Measurements from ENCODE around the gene PRAME.

PRAME gene

DNA sequence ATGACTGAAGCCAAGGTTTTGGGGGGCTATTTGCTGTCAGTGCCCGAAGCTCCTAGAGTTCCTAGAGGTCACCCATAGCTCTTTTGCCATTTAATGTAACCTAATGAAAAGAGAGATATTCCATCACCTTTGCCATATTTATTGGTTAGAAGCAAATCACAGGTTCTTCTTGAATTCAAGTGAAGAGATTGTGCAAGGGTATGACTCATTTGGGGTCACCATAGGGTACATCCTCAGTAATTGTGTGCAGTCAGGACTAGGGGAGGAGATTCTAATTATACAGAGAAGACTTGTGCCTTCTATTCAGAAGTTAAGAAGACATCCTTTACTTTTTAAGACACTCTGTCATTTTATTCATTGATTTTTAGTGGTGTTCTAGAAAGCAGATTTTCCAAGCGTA lies 6.9 kb upstream of the PRAME start:
- Mint-ChIP-seq H3K27ac (no peak overlapping the region), H3K4me1 (no peaks in the 10 kb centered on the region), H3K36me3 (no peaks in the 10 kb centered on the region), H3K9me3 (no peaks in the 10 kb centered on the region), H3K27me3 (no peaks in the 10 kb centered on the region), H3K4me3 (no peak overlapping the region)

DNA sequence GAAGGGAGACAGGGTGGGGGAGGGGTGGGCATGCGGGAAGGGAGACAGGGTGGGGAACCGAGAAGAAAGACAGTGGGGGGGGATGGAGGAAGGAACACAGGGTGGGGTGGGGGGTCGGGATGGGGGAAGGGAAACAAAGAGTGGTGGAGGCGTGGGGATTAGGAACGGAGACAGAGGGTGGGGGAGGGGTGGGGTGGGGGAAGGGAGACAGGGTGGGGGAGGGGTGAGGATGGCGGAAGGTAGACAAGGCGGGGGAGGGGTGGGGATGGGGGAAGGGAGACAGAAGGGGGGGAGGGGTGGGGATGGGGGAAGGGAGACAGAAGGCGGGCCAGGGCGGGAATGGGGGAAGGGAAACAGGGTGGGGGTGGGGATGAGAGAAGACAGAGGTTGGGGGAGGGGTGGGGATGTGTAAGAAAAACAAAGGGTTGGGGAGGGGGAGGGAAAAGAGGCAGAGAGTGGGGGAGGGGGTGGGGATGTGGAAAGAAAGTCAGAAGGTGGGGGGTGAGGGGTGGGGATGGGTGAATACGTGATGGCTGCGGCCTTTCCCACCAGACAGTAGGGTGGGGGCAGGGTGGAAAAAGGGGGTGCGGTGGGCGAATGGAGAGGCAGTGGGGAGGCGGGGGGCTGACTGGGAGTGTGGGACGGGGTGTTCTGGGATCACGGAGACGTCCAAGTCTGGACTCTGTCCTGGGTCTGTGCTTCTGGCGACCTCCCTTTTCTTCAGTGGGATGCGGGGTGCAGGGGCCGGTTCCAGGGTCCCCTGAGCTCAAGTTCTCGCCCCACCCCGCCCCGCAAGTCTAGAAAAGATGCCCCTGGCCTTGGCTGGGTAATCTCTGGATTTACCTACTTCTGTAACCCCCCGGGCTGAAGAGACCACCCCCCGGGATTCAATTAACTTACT lies 744 bp downstream of the PRAME start:
- Mint-ChIP-seq H3K36me3 (no peaks in the 10 kb centered on the region), H3K4me3 (no peak overlapping the region), H3K27me3 (no peaks in the 10 kb centered on the region), H3K4me1 (peaks cover 4% of the 10 kb centered on the region), H3K9me3 (no peaks in the 10 kb centered on the region), H3K27ac (no peak overlapping the region)

DNA sequence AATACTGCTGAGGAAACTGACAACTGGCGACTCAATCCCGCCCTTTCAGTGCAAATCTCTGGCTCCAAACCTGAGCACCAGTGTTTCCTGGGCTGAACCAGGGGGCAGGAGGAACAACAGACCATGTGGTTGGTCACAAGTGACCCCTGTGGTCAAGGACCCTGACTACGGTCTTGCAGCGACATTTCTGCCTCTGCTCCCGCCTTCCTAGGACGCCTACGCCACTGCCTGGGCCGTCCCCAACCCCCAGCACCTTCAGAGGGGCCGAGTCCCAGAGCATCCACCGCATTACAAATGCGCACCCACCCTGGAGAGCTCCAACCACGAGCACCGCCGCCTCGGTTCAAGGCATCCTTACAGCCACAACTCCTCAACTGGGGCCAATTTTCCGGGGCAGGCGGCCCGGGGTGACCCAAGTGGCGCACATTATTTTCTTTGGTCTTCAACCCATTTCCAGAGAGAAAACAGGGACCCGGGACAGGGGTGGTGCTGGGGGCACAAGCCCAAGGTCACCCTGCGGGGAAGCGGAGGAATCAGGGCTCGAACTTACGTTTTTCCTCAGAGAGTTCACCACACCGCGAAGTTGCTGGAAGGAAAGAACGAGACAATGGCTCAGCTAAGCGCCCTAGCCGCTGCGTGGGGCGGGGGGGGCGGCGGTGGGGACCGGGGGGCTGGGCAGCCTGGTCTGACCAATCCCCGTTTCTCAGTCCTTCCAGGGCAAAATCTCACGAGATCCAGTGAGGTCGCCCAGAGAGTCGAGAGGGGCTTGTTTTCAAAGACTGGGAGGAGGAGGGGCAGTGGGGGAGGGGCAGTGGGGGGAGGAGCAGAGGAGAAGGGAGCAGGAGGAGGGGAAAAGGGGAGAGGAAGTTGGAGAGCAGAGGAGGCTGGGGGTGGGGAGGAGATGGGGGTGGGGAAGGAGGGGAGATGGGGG lies 1.8 kb downstream of the PRAME start:
- Mint-ChIP-seq H3K4me1 (peaks cover 4% of the 10 kb centered on the region), H3K4me3 (no peak overlapping the region), H3K27ac (no peak overlapping the region), H3K27me3 (no peaks in the 10 kb centered on the region), H3K9me3 (no peaks in the 10 kb centered on the region), H3K36me3 (no peaks in the 10 kb centered on the region)

DNA sequence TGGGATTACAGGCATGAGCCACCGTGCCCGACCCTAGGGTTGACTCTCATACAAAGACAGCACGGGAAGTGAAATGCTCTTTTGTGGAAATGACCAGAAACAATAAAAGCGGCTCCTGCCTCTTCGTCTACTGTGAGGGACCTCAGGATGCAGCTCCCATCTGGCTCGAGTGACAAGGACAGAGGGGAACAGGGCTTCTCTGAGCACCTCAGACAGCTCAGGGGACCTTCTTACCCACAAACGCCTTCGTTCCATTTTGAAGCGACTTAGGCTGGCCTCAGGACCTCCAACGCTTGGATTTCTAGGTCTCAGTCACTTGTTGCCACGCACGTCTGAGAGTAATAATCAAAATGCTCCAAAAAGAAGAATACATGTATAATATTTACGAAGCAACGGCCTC lies 2.5 kb downstream of the PRAME start:
- H3K27ac Mint-ChIP-seq, result no peak overlapping the region
- no peaks in the 10 kb centered on the region for H3K36me3 Mint-ChIP-seq

DNA sequence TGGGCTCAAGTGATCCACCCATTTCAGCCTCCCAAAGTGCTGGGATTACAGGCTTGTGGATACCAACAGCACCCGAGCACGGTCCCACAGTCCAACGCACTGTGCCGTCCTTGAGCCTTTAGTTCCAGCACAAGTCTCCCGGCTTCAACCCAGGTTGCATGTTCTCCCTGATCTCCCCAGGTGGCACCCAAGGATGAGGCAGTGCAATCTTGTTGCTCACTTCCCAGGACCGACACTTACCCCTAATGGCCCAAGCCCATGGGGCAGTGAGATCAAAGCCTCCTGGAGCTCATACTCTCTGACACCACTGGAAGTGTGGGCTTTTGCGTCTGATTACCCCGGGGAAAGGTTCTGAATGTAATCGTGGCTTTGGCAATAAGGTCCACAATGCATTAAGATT lies 3.5 kb downstream of the PRAME start:
- no peaks in the 10 kb centered on the region for H3K27me3 Mint-ChIP-seq
- no peaks in the 10 kb centered on the region for H3K9me3 Mint-ChIP-seq
- no peak overlapping the region for H3K4me3 Mint-ChIP-seq
- no peaks in the 10 kb centered on the region for H3K36me3 Mint-ChIP-seq
- H3K27ac Mint-ChIP-seq, result no peak overlapping the region
- H3K4me1 Mint-ChIP-seq, result peaks cover 4% of the 10 kb centered on the region

More for the DNA sequence above, 2.5 kb downstream of the PRAME start:
- no peak overlapping the region for H3K4me3 Mint-ChIP-seq
- peaks cover 4% of the 10 kb centered on the region for H3K4me1 Mint-ChIP-seq
- H3K27me3 Mint-ChIP-seq, result no peaks in the 10 kb centered on the region
- H3K9me3 Mint-ChIP-seq, result no peaks in the 10 kb centered on the region

DNA sequence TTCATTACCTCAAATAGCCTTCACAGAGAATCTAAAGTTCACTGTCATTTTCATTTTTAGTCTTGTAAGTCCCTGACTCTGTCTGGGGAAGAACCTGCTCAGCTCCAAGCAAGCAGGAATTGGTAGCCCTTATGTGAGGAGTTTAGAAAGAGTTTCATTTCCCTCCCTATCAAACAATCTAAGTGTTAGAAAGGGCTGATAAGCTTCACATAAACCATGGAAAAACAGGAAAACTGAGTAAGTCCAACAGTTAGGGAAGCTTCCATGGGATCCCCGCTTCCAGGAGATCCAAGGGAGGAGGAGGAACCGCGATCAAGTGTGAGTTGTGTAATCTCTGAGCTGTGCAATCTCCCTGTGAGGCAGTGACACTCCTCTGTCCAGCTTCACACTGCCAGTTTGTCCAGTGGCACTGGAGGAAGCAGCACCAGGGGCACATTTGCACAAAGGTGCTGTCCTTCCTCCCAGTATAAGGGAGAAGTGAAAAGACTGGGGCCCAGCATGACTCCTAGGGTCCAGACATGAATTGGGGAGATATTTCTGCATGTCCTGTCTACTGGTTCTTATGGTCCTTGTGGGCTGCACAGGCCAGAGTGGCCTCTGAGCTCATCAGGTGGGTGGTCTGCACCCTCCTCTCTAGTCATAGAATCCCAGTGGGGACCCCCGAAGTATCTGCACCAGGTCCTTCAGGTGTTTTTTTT lies 4.3 kb downstream of the PRAME start:
- Mint-ChIP-seq H3K36me3 (no peaks in the 10 kb centered on the region), H3K4me3 (no peak overlapping the region), H3K4me1 (peaks cover 4% of the 10 kb centered on the region), H3K27ac (no peak overlapping the region), H3K9me3 (no peaks in the 10 kb centered on the region), H3K27me3 (no peaks in the 10 kb centered on the region)

DNA sequence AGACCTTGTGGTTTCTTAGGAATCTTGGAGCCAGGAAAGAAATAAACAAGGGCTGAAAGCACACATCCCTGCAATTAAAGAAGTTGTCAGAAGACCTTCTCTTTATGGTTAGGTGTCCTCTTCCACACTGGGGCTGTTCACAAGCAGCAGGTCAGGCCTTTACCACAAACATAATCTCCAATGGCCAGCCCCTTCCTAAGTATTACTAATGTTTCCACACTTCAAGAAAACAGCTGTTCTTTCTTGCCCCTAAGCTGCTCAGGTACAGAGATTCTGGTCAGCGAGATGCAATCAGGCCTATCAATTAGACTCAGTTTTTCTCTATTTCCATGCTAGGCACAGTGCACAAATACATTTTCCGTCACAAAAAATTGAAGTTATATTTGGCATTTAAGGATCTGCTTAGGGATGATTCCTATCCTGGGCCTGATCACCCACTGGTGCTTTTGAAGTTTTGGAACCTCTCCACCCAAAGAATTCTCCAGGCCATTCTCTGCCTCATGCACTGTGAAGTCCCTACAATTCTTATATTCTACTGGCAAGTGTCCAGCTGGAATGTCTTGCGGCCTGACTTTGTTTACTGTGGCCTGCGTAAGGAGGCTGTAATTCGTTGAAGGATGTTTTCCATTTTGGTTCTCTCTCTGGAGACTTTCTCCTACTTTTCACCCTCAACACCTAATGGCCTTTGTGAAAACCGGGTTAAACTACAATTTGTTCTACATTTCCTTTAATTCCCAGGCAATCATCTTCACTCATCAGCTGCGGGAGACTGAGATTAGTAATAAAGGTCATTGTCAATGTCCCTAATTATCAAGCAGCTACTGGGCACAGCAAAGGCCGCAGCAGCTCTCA lies 5.1 kb downstream of the PRAME start:
- no peaks in the 10 kb centered on the region for H3K9me3 Mint-ChIP-seq
- H3K27ac Mint-ChIP-seq, result no peak overlapping the region
- no peak overlapping the region for H3K4me3 Mint-ChIP-seq
- H3K36me3 Mint-ChIP-seq, result no peaks in the 10 kb centered on the region
- peaks cover under 1% of the 10 kb centered on the region for H3K4me1 Mint-ChIP-seq
- no peaks in the 10 kb centered on the region for H3K27me3 Mint-ChIP-seq

DNA sequence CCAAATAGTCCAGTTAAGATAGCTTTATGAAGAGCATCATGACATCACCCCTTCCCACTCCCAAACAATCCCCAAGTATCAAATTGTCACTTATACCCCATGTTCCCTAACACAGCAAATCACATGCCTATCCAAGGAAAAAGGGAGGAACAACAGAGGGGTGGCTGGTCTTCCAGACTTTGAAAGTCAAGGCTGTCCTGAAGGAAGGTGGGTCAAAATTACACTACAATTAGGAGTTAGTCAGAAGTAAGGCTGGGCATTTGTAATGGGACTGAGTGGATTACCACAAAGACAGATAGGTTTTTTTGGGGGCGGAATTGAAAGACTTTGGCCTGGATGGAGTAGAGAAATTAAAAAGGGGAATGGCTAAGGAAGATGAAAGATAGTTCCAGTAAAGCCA lies 5.9 kb downstream of the PRAME start:
- H3K36me3 Mint-ChIP-seq, result no peaks in the 10 kb centered on the region
- H3K4me1 Mint-ChIP-seq, result no peaks in the 10 kb centered on the region
- no peak overlapping the region for H3K27ac Mint-ChIP-seq
- H3K9me3 Mint-ChIP-seq, result no peaks in the 10 kb centered on the region
- no peak overlapping the region for H3K4me3 Mint-ChIP-seq
- H3K27me3 Mint-ChIP-seq, result no peaks in the 10 kb centered on the region

GRCh38 chr22:22552630-22553029 lies 6.4 kb downstream of the PRAME start:
- no peaks in the 10 kb centered on the region for H3K36me3 Mint-ChIP-seq

GRCh38 chr22:22550789-22551434 lies 8.2 kb downstream of the PRAME start:
- no peak overlapping the region for H3K4me3 Mint-ChIP-seq
- H3K36me3 Mint-ChIP-seq, result no peaks in the 10 kb centered on the region

More at GRCh38 chr22:22552630-22553029, 6.4 kb downstream of the PRAME start:
- no peak overlapping the region for H3K27ac Mint-ChIP-seq
- no peaks in the 10 kb centered on the region for H3K27me3 Mint-ChIP-seq
- H3K4me1 Mint-ChIP-seq, result no peaks in the 10 kb centered on the region
- no peaks in the 10 kb centered on the region for H3K9me3 Mint-ChIP-seq
- H3K4me3 Mint-ChIP-seq, result no peak overlapping the region

GRCh38 chr22:22548910-22549309 lies 10.2 kb downstream of the PRAME start:
- no peak overlapping the region for H3K27ac Mint-ChIP-seq
- no peaks in the 10 kb centered on the region for H3K36me3 Mint-ChIP-seq
- no peak overlapping the region for H3K4me3 Mint-ChIP-seq
- no peaks in the 10 kb centered on the region for H3K4me1 Mint-ChIP-seq
- H3K9me3 Mint-ChIP-seq, result no peaks in the 10 kb centered on the region
- H3K27me3 Mint-ChIP-seq, result no peaks in the 10 kb centered on the region

More at GRCh38 chr22:22550789-22551434, 8.2 kb downstream of the PRAME start:
- Mint-ChIP-seq H3K9me3 (no peaks in the 10 kb centered on the region), H3K4me1 (no peaks in the 10 kb centered on the region), H3K27me3 (no peaks in the 10 kb centered on the region), H3K27ac (no peak overlapping the region)

DNA sequence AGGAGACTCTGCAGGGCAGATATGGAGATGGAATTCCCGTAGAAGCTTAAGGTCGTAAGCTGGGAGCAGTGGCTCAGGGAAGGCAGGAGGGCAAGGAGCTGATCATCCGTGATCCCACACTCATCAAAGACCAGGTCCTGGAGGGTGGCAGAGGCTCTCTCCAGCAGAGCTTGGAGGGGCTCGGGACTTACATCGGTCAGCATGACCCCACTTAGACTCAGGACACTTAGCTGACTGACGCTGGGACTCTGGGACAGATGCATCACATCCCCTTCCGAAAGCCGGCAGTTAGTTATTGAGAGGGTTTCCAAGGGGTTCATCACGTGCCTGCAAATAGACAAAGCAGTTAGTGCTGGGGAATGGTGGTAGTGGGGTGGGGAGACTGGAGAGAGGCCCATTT lies 10.7 kb downstream of the PRAME start:
- Mint-ChIP-seq H3K27ac (no peak overlapping the region), H3K9me3 (no peaks in the 10 kb centered on the region), H3K27me3 (no peaks in the 10 kb centered on the region), H3K4me3 (no peak overlapping the region), H3K4me1 (no peaks in the 10 kb centered on the region), H3K36me3 (no peaks in the 10 kb centered on the region)

GRCh38 chr22:22547692-22548300 lies 11.3 kb downstream of the PRAME start:
- H3K27me3 Mint-ChIP-seq, result no peaks in the 10 kb centered on the region
- no peaks in the 10 kb centered on the region for H3K36me3 Mint-ChIP-seq
- H3K4me3 Mint-ChIP-seq, result no peak overlapping the region
- H3K4me1 Mint-ChIP-seq, result no peaks in the 10 kb centered on the region
- no peaks in the 10 kb centered on the region for H3K9me3 Mint-ChIP-seq
- no peak overlapping the region for H3K27ac Mint-ChIP-seq

GRCh38 chr22:22547226-22547625 lies 11.8 kb downstream of the PRAME start:
- no peak overlapping the region for H3K4me3 Mint-ChIP-seq
- no peaks in the 10 kb centered on the region for H3K36me3 Mint-ChIP-seq
- no peaks in the 10 kb centered on the region for H3K9me3 Mint-ChIP-seq
- no peaks in the 10 kb centered on the region for H3K4me1 Mint-ChIP-seq
- no peaks in the 10 kb centered on the region for H3K27me3 Mint-ChIP-seq
- no peak overlapping the region for H3K27ac Mint-ChIP-seq

Measured in activated naive CD4-positive, alpha-beta T cell treated with anti-CD3 and anti-CD28 coated beads, Interleukin-2, amount 50 U/mL, for 24 hours (primary cell).